HEK293T (cell line): ENCODE measurements around the gene TXLNB.
A peak's percentile ranks its signal among the peaks of the same experiment; 100 is the strongest.
"Not testable (repeated sequence)": the region's sequence is repeated elsewhere in the genome, so short reads cannot be mapped to it uniquely, and the experiment has no call there.

Source experiments
- CTCF ChIA-PET: fragments of 350-600 bp; formaldehyde crosslinking; extraction: SDS; loops from one replicate; lab custom pipeline; 2021; ENCODE audit warnings: antibody characterized with exemption, inconsistent platforms; lab: Yijun Ruan, JAX
- POLR2A ChIA-PET: fragments of 350-600 bp; formaldehyde crosslinking; extraction: SDS; loops from one replicate; lab custom pipeline; 2020; ENCODE audit warnings: antibody characterized with exemption, inconsistent platforms; lab: Yijun Ruan, JAX
- DNase-seq: peaks from one replicate; pipeline ENCODE4 v3.0.0; 2012; ENCODE audit warnings: mixed read lengths; ENCODE audit errors: extremely low spot score
- ARNT ChIP-seq: fragments of 450-650 bp; IDR thresholded peaks from 2 replicates; pipeline ENCODE4 v1.6.1; 2017; ENCODE audit warnings: mild to moderate bottlenecking
- BHLHE40 ChIP-seq: fragments of 450-650 bp; IDR thresholded peaks from 2 replicates; pipeline ENCODE4 v1.6.1; 2016; ENCODE audit warnings: mild to moderate bottlenecking, moderate library complexity, borderline replicate concordance
- CTBP1 ChIP-seq: fragments of 450-650 bp; IDR thresholded peaks from 2 replicates; pipeline ENCODE4 v1.6.1; 2016; ENCODE audit warnings: borderline replicate concordance
- ELF4 ChIP-seq: fragments of 450-650 bp; IDR thresholded peaks from 2 replicates; pipeline ENCODE4 v1.6.1; 2017; ENCODE audit warnings: antibody characterized with exemption
- FOXA1 ChIP-seq: fragments of 450-650 bp; IDR thresholded peaks from 2 replicates; pipeline ENCODE4 v1.6.1; 2016; ENCODE audit warnings: mild to moderate bottlenecking
- FOXK2 ChIP-seq: fragments of 450-650 bp; IDR thresholded peaks from 2 replicates; pipeline ENCODE4 v1.6.1; 2016; ENCODE audit warnings: mild to moderate bottlenecking
- FOXM1 ChIP-seq: fragments of 450-650 bp; IDR thresholded peaks from 2 replicates; pipeline ENCODE4 v1.6.1; 2017; ENCODE audit warnings: mild to moderate bottlenecking, borderline replicate concordance
- HDGF ChIP-seq: fragments of 450-650 bp; IDR thresholded peaks from 2 replicates; pipeline ENCODE4 v1.6.1; 2017; ENCODE audit warnings: antibody characterized with exemption, borderline replicate concordance
- L3MBTL2 ChIP-seq: fragments of 450-650 bp; conservative IDR thresholded peaks from 2 replicates; pipeline ENCODE4 v1.6.1; 2016; ENCODE audit warnings: mild to moderate bottlenecking
- LEF1 ChIP-seq: fragments of 450-650 bp; IDR thresholded peaks from 2 replicates; pipeline ENCODE4 v1.6.1; 2017; ENCODE audit warnings: mild to moderate bottlenecking, borderline replicate concordance
- NFRKB ChIP-seq: fragments of 450-650 bp; IDR thresholded peaks from 2 replicates; pipeline ENCODE4 v1.6.1; 2016; ENCODE audit warnings: mild to moderate bottlenecking, moderate library complexity
- PKNOX1 ChIP-seq: fragments of 450-650 bp; IDR thresholded peaks from 2 replicates; pipeline ENCODE4 v1.6.1; 2016
- SP1 ChIP-seq: fragments of 450-650 bp; IDR thresholded peaks from 2 replicates; pipeline ENCODE4 v1.6.1; 2017
- SUZ12 ChIP-seq: fragments of 450-650 bp; IDR thresholded peaks from 2 replicates; pipeline ENCODE4 v1.6.1; 2016; ENCODE audit warnings: mild to moderate bottlenecking
- TARDBP ChIP-seq: fragments of 450-650 bp; IDR thresholded peaks from 2 replicates; pipeline ENCODE4 v1.6.1; 2016
- ZNF384 ChIP-seq: fragments of 450-650 bp; IDR thresholded peaks from 2 replicates; pipeline ENCODE4 v1.6.1; 2016

The TXLNB gene

GRCh38 chr6:139295901-139296300, 4.1 kb upstream of the TXLNB start:
- ChIA-PET CTCF (no interaction called here), POLR2A (no interaction called here)
- DNase-seq: no peak
- TF ChIP-seq TARDBP (no peak), ELF4 (no peak), LEF1 (no peak), FOXK2 (no peak), CTBP1 (no peak), L3MBTL2 (no peak), SUZ12 (no peak), SP1 (no peak), HDGF (no peak), BHLHE40 (no peak), FOXM1 (no peak), FOXA1 (no peak), ARNT (no peak), PKNOX1 (no peak), ZNF384 (no peak)

GRCh38 chr6:139294090-139294489, 2.3 kb upstream of the TXLNB start:
- TF ChIP-seq ELF4 (no peak), BHLHE40 (no peak), TARDBP (no peak), LEF1 (no peak), FOXM1 (no peak), FOXA1 (no peak), ZNF384 (no peak), NFRKB (no peak), SUZ12 (no peak), CTBP1 (no peak), ARNT (no peak), FOXK2 (no peak)
- CTCF ChIA-PET: no interaction called here
- DNase-seq: no peak
- POLR2A ChIA-PET: no interaction called here

- POLR2A ChIA-PET: interaction anchor here (0.7 kb wide), 1 partner anchor 55 kb away, joined by 3 read pairs; no protein-coding TSS in a partner anchor
- CTCF ChIA-PET: interaction anchor here (0.6 kb wide), 1 partner anchor 21 kb away, joined by 3 read pairs; no protein-coding TSS in a partner anchor
- not testable (repeated sequence) for DNase-seq
Measured at GRCh38 chr6:139293230-139293629, 1.4 kb upstream of the TXLNB start.

GRCh38 chr6:139290787-139291311, 949 bp downstream of the TXLNB start:
- POLR2A ChIA-PET: no interaction called here

GRCh38 chr6:139289233-139289632, 2.6 kb downstream of the TXLNB start:
- TF ChIP-seq BHLHE40 (peak; percentile 37; the same call in 1 of the 2 replicates), SP1 (no peak), PKNOX1 (peak; percentile 23; the same call in 1 of the 2 replicates), TARDBP (no peak), L3MBTL2 (no peak; the same call in 1 of the 2 replicates)
- ChIA-PET CTCF (interaction anchor here (0.6 kb wide), 1 partner anchor 764 kb away, joined by 3 read pairs; no protein-coding TSS in a partner anchor), POLR2A (no interaction called here)
- peak; percentile 24 for DNase-seq

More at GRCh38 chr6:139290787-139291311, 949 bp downstream of the TXLNB start:
- CTCF ChIA-PET: interaction anchor here (0.8 kb wide), 1 partner anchor 12 kb away, joined by 3 read pairs; no protein-coding TSS in a partner anchor
- no peak for DNase-seq
- TF ChIP-seq TARDBP (no peak), NFRKB (no peak), ELF4 (no peak)

- no peak for DNase-seq
- ChIA-PET POLR2A (no interaction called here), CTCF (interaction anchor here (0.6 kb wide), 1 partner anchor 765 kb away, joined by 3 read pairs; no protein-coding TSS in a partner anchor)
- TF ChIP-seq HDGF: no peak
- TF ChIP-seq SUZ12: no peak
- TF ChIP-seq FOXA1: no peak
- no peak for TF ChIP-seq TARDBP
- no peak for TF ChIP-seq FOXK2
- TF ChIP-seq ARNT: no peak
- no peak for TF ChIP-seq ELF4
Measured at GRCh38 chr6:139288496-139289040, 3.2 kb downstream of the TXLNB start.

- ChIA-PET CTCF (interaction anchor here (0.8 kb wide), 1 partner anchor 1561 kb away, joined by 3 read pairs; no protein-coding TSS in a partner anchor), POLR2A (no interaction called here)
- DNase-seq: no peak
- TF ChIP-seq NFRKB: no peak
- no peak for TF ChIP-seq FOXA1
- no peak for TF ChIP-seq SUZ12
- TF ChIP-seq ELF4: no peak
- TF ChIP-seq LEF1: no peak
- TF ChIP-seq FOXM1: no peak
- TF ChIP-seq FOXK2: no peak
- TF ChIP-seq ARNT: no peak
- no peak for TF ChIP-seq TARDBP
- no peak for TF ChIP-seq CTBP1
- TF ChIP-seq PKNOX1: no peak
- no peak for TF ChIP-seq BHLHE40
- no peak for TF ChIP-seq HDGF
- TF ChIP-seq L3MBTL2: no peak
- no peak for TF ChIP-seq SP1
- no peak for TF ChIP-seq ZNF384
Measured at GRCh38 chr6:139287868-139288267, 3.9 kb downstream of the TXLNB start.

- DNase-seq, CTCF ChIA-PET, POLR2A ChIA-PET: not testable (repeated sequence)
Measured at GRCh38 chr6:139286438-139286837, 5.4 kb downstream of the TXLNB start.
